Stimulated activated CD4-positive, alpha-beta T cell treated with anti-CD3 and anti-CD28 coated beads, Interleukin-15, amount 100 ng/mL, for 24 hours (primary cell): ENCODE measurements around the gene LDLRAD4.
A peak's percentile ranks its signal among the peaks of the same experiment; 100 is the strongest.
"Not testable (repeated sequence)": the region's sequence is repeated elsewhere in the genome, so short reads cannot be mapped to it uniquely, and the experiment has no call there.

Experiments
- DNase-seq: peaks from one replicate; pipeline ENCODE4 v3.0.0-alpha.2; 2020

LDLRAD4 gene

GRCh38 chr18:13253786-13254688 is 35.5 kb downstream of the LDLRAD4 start:
- DNase-seq = no peak

GRCh38 chr18:13254971-13255927 is 36.7 kb downstream of the LDLRAD4 start:
- no peak for DNase-seq

GRCh38 chr18:13256444-13257305 is 38.1 kb downstream of the LDLRAD4 start:
- DNase-seq = no peak

GRCh38 chr18:13257361-13257980 is 38.9 kb downstream of the LDLRAD4 start:
- DNase-seq = no peak

- DNase-seq = no peak
These were observed 40.4 kb downstream of the LDLRAD4 start for GRCh38 chr18:13258921-13259320.

- DNase-seq = no peak
These were observed 41.1 kb downstream of the LDLRAD4 start for GRCh38 chr18:13259701-13260100.

- DNase-seq = no peak
These were observed 41.8 kb downstream of the LDLRAD4 start for GRCh38 chr18:13260197-13260934.

GRCh38 chr18:13260935-13261640 is 42.5 kb downstream of the LDLRAD4 start:
- no peak for DNase-seq

GRCh38 chr18:13261661-13262357 is 43.2 kb downstream of the LDLRAD4 start:
- DNase-seq = no peak

- DNase-seq = not testable (repeated sequence)
These were observed 43.8 kb downstream of the LDLRAD4 start for GRCh38 chr18:13262358-13262680.

- no peak for DNase-seq
These were observed 44.5 kb downstream of the LDLRAD4 start for GRCh38 chr18:13262839-13263691.

GRCh38 chr18:13264091-13265007 is 45.8 kb downstream of the LDLRAD4 start:
- DNase-seq = no peak

- peak; percentile 81 for DNase-seq
These were observed 46.7 kb downstream of the LDLRAD4 start for GRCh38 chr18:13265008-13265910.

- no peak for DNase-seq
These were observed 47.3 kb downstream of the LDLRAD4 start for GRCh38 chr18:13265911-13266217.

GRCh38 chr18:13266218-13267100 is 47.9 kb downstream of the LDLRAD4 start:
- peak; percentile 72 for DNase-seq

- DNase-seq = no peak
These were observed 48.9 kb downstream of the LDLRAD4 start for GRCh38 chr18:13267431-13267873.
